GM12878 (cell line): ENCODE results near the gene RREB1. TPM values are rescaled to one million over a fixed set of nuclear protein-coding genes. Genes with fewer than 3 reads are reported as not detected.
A peak's percentile ranks its signal among the peaks of the same experiment; 100 is the strongest.

Experiments used
- ATAC-seq: fragments of 200-7000 bp; cut with Tn5 transposase; 3 replicates; pipeline ENCODE4 v1.9.1; 2020; ENCODE audit warnings: mild to moderate bottlenecking, moderate library complexity
- BruUV-seq: library from RNA; stranded (reverse); fragments of 400-500 nt; replicated peaks from 2 replicates; lab custom pipeline; 2021; lab: Mats Ljungman, UMichigan
- CTCF ChIA-PET: fragments of 300-600 bp; sonication (Branson Sonifier 250); formaldehyde crosslinking; extraction: SDS; loops from one replicate; lab custom pipeline; 2021; ENCODE audit warnings: inconsistent platforms; lab: Yijun Ruan, JAX
- POLR2A ChIA-PET: fragments of 350-600 bp; formaldehyde crosslinking; extraction: SDS; loops from one replicate; lab custom pipeline; 2021; ENCODE audit warnings: inconsistent platforms; lab: Charles Lee
- RAD21 ChIA-PET: fragments of 300-600 bp; sonication (Branson Sonifier 250); formaldehyde crosslinking; loops from one replicate; lab custom pipeline; 2023; ENCODE audit warnings: antibody characterized with exemption; ENCODE audit not compliant: unreplicated experiment; lab: Charles Lee
- SMC1A ChIA-PET: fragments of 300-600 bp; sonication (Branson Sonifier 250); formaldehyde crosslinking; loops from one replicate; lab custom pipeline; 2023; ENCODE audit not compliant: unreplicated experiment, uncharacterized antibody; lab: Charles Lee
- DNase-seq: peaks from one replicate; pipeline ENCODE4 v3.0.0-alpha.2; 2011; ENCODE audit warnings: low read depth, low spot score
- FAIRE-seq: peaks from 3 replicates; lab custom pipeline; 2011; peaks lifted over from hg19 to GRCh38; lab: Jason Lieb, UNC
- H2AFZ ChIP-seq: 2 replicates; pipeline ENCODE4 v1.6.0; 2011; ENCODE audit warnings: low read depth, low read length, control low read depth; ENCODE audit not compliant: control insufficient read depth
- H3K27ac ChIP-seq: 2 replicates; pipeline ENCODE4 v1.5.1; 2011; ENCODE audit warnings: control low read depth; ENCODE audit not compliant: control insufficient read depth, insufficient read depth
- H3K27me3 ChIP-seq, 2 experiments: replicated peaks in 1 of 2; 2 replicates each; pipeline versions ENCODE4 v1.6.0 to v1.6.1; 2011; ENCODE audit warnings: low read length in 1 of 2; ENCODE audit not compliant: control insufficient read depth in 2 of 2, insufficient read depth in 2 of 2
- H3K36me3 ChIP-seq, 2 experiments: 2 replicates each; pipeline ENCODE4 v1.5.1; 2011; ENCODE audit warnings: low read length in 1 of 2; ENCODE audit not compliant: control insufficient read depth in 2 of 2, insufficient read depth in 2 of 2
- H3K4me1 ChIP-seq: 2 replicates; pipeline ENCODE4 v1.6.1; 2011; ENCODE audit warnings: mild to moderate bottlenecking, low read length, moderate library complexity, mixed read lengths; ENCODE audit not compliant: control insufficient read depth, insufficient read depth
- H3K4me2 ChIP-seq: 2 replicates; pipeline ENCODE4 v1.6.0; 2011; ENCODE audit warnings: control low read depth; ENCODE audit not compliant: control insufficient read depth, insufficient read depth
- H3K4me3 ChIP-seq: fragments of 200-600 bp; sonication (generic); 2 replicates; pipeline ENCODE4 v1.5.1; 2016
- H3K79me2 ChIP-seq: 2 replicates; pipeline ENCODE4 v1.6.0; 2011; ENCODE audit warnings: low read length; ENCODE audit not compliant: control insufficient read depth, insufficient read depth
- H3K9ac ChIP-seq: 2 replicates; pipeline ENCODE4 v1.8.0; 2011; ENCODE audit warnings: low read length, control low read depth, mixed read lengths; ENCODE audit not compliant: control insufficient read depth, insufficient read depth
- H3K9me3 ChIP-seq: replicated peaks from 3 replicates; pipeline ENCODE4 v1.5.1; 2011; ENCODE audit warnings: mild to moderate bottlenecking, low read length; ENCODE audit not compliant: control insufficient read depth, insufficient read depth
- H4K20me1 ChIP-seq: 2 replicates; pipeline ENCODE4 v1.6.0; 2011; ENCODE audit not compliant: control insufficient read depth, insufficient read depth
- CUX1 ChIP-seq: IDR thresholded peaks from 2 replicates; pipeline ENCODE4 v1.6.1; 2012; ENCODE audit warnings: improper control_type of control experiment, low read depth, low read length; ENCODE audit not compliant: insufficient replicate concordance
- EGR1 ChIP-seq, 2 experiments: IDR thresholded peaks; 1 replicate in 1 of 2; 2 replicates in 1 of 2; pipeline ENCODE4 v1.6.1; 2011 to 2012; ENCODE audit warnings: low read depth in 2 of 2, low read length in 2 of 2, borderline replicate concordance in 1 of 2, mild to moderate bottlenecking in 1 of 2, moderate library complexity in 1 of 2
- MLLT1 ChIP-seq: fragments of 450-650 bp; IDR thresholded peaks from 2 replicates; pipeline ENCODE4 v1.6.1; 2016; ENCODE audit warnings: mild to moderate bottlenecking
- PAX5 ChIP-seq: IDR thresholded peaks from 2 replicates; pipeline ENCODE4 v1.6.1; 2011; ENCODE audit warnings: low read depth, low read length, borderline replicate concordance
- RAD51 ChIP-seq: fragments of 450-650 bp; IDR thresholded peaks from 2 replicates; pipeline ENCODE4 v1.6.1; 2016; ENCODE audit warnings: moderate library complexity, mild to moderate bottlenecking, inconsistent platforms
- RCOR1 ChIP-seq: conservative IDR thresholded peaks from 2 replicates; pipeline ENCODE4 v1.6.1; 2012; ENCODE audit warnings: low read depth, low read length, improper control_type of control experiment
- WGBS: methylation state at CpG from one replicate; pipeline ENCODE4 v1.1.6; 2016; ENCODE audit warnings: low lambda C conversion rate; ENCODE audit not compliant: insufficient replicate concordance, insufficient coverage; ENCODE audit errors: missing lambda C conversion rate; 5-methylcytosine and 5-hydroxymethylcytosine counted together
- in situ Hi-C: fragments of 300-500 bp; cut with MboI; formaldehyde crosslinking; loops from 9 replicates; pipeline ENCODE4 v1.14.3; 2018; ENCODE audit warnings: mixed read lengths
- intact Hi-C: fragments of 100-400 bp; cut with micrococcal nuclease; formaldehyde crosslinking; loops from one replicate; pipeline ENCODE4 v1.14.2; 2022; ENCODE audit not compliant: unreplicated experiment
- polyA plus RNA-seq, 11 experiments: library from polyadenylated mRNA; depleted of rRNA in 4 of 11; unstranded in 6 of 11; stranded (reverse) in 5 of 11; fragments of >200 nt; fragmentation: Nextera tagmentation in 4 of 11; fragmentation: Illumina TruSeq in 1 of 11; extraction: Ambion mirVana in 4 of 11; extraction: Trizol in 1 of 11; gene quantifications; 1 replicate in 1 of 11; 2 replicates in 10 of 11; pipeline versions ENCODE4 v1.2.1 to v1.2.3, GENCODE V29; 2011 to 2016; ENCODE audit warnings: inconsistent platforms in 2 of 11, missing spikeins in 2 of 11, low read depth in 1 of 11
- total RNA-seq, 4 experiments: library from RNA; depleted of rRNA in 3 of 4; stranded (reverse); fragments of >200 nt in 3 of 4; fragmentation: Illumina TruSeq in 1 of 4; extraction: Trizol in 1 of 4; gene quantifications; 2 replicates each; pipeline versions ENCODE4 v1.2.1 to v1.2.3, GENCODE V29; 2013 to 2021

The RREB1 gene
- total and polyA plus RNA-seq, 10 of the 15 experiments (the other 5 are each of a cell fraction or from before 2014, with no cell fraction given) = 1.9 to 30.3 (median 8.6) TPM

GRCh38 chr6:7139835-7140470 is 32.2 kb downstream of the RREB1 start:
- intact Hi-C loops = no loop called here
- ChIA-PET POLR2A (interaction anchor here (5.4 kb wide), 1 partner anchor 14 kb away, joined by 63 read pairs; no protein-coding TSS in a partner anchor), CTCF (interaction anchor here (0.8 to 7.7 kb wide), 2 partner anchors 10 to 14 kb away, joined by 3 to 63 read pairs; no protein-coding TSS in a partner anchor), RAD21 (interaction anchor here (0.9 to 6.0 kb wide), 3 partner anchors 13 to 53 kb away, joined by 5 to 28 read pairs (median 10); no protein-coding TSS in a partner anchor)
- Histone ChIP-seq H3K4me2 (peak overlapping the region; percentile 98), H2AFZ (no peak overlapping the region), H3K4me1 (peaks cover 85% of the 10 kb centered on the region), H3K9me3 (no peaks in the 10 kb centered on the region), H3K9ac (no peak overlapping the region; the same call in 1 of the 2 replicates), H3K4me3 (peak overlapping the region; percentile 81), H4K20me1 (no peaks in the 10 kb centered on the region; the same call in 1 of the 2 replicates), H3K79me2 (peaks cover 98% of the 10 kb centered on the region), H3K27me3 (no peaks in the 10 kb centered on the region)
- in situ Hi-C loops = no loop called here
- ATAC-seq = no peak
- DNase-seq = no peak
- FAIRE-seq = no peak
- WGBS = 84% methylated on average over 7 of the region's 7 CpGs
- no TSS peak for BruUV-seq
- TF ChIP-seq RAD51 (no peak), EGR1 (IDR thresholded peaks at IDR 0.05; ENCODE audit: borderline replicate concordance in 1 of 2, low read depth in 2 of 2, low read length in 2 of 2) (no peak), CUX1 (no peak), MLLT1 (0 out of 2 replicates have a peak, but pooled peaks have one; percentile 17), RCOR1 (no peak), PAX5 (no peak)
- TF ChIP-seq, all 136 proteins: peak for 1
- SMC1A ChIA-PET = interaction anchor here (1.4 to 14.1 kb wide), 3 partner anchors 14 to 34 kb away, joined by 4 to 256 read pairs (median 94); no protein-coding TSS in a partner anchor
- peak overlapping the region; percentile 87 for H3K27ac ChIP-seq
- H3K36me3 ChIP-seq = peaks cover 0 to 2% of the 10 kb centered on the region in 2 experiments; a peak in 2 of 4 replicates
